Right ventricle myocardium inferior (tissue), 1 donor: ENCODE measurements around the gene KPNA3. TPM values are rescaled to one million over a fixed set of nuclear protein-coding genes. Genes with fewer than 3 reads are reported as not detected.

Experiments
- ATAC-seq: fragments of 200-7000 bp; cut with Tn5 transposase; one replicate; pipeline ENCODE4 v1.9.1; 2020; ENCODE audit warnings: mild to moderate bottlenecking, moderate library complexity
- DNase-seq: peaks from one replicate; pipeline ENCODE4 v3.0.0; 2021; ENCODE audit errors: missing footprints
- intact Hi-C: fragments of 100-400 bp; cut with DNase I; formaldehyde crosslinking; loops from one replicate; pipeline ENCODE4 v1.11.0; 2022
- total RNA-seq: library from RNA; stranded (reverse); fragmentation: NEBNext Ultra II Directional; extraction: Animal tissue kit (Norgen Biotek cat#: 25700); gene quantifications from one replicate; pipeline ENCODE4 v1.2.1, GENCODE V29; 2021
- donor health status: DM: no; HTN: yes; CAD: no; lungs with severe emphysema.

The KPNA3 gene
- total RNA-seq, 1 donor from 2014 or later: 64.7 TPM

DNA sequence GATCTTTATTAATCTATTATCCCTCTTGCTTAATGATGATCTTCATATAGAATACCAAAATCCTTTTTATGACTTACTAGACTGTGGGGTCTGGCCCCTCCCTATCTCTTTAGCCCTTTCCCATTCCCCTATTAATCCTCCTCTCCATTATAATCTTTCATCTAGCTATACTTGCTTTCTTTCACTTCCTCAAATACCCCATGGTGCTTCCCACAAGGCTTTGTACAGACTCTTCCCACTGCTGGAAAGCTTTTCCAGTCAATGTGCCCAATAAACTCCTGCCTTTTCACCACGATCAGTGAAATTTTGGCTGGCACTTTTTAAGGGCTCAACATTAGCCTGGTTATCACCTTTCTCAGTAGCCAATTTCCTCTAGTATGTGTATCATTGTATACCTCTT lies 98.0 kb downstream of the KPNA3 start:
- DNase-seq (no peak), ATAC-seq (no peak)
- intact Hi-C loops: no loop called here

DNA sequence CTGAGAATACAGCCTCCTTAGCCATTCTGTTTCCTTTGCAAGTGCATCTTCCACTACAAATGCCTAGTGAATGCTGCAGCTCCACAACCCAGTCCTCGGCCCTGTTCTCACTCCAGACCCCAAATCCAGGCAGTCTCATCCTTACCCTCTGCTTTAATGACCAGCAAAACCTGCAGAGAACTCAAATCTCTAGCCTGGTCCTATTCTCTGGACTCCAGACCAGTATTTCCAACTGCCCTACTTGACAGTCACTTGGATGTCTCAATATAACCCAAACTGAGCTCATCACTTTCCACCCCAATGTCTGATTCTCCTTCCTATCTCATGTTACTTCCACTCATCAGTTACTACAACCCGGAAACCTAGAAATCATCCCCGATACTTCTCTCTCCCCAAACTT lies 98.6 kb downstream of the KPNA3 start:
- DNase-seq (no peak), ATAC-seq (no peak)
- intact Hi-C loops: no loop called here

DNA sequence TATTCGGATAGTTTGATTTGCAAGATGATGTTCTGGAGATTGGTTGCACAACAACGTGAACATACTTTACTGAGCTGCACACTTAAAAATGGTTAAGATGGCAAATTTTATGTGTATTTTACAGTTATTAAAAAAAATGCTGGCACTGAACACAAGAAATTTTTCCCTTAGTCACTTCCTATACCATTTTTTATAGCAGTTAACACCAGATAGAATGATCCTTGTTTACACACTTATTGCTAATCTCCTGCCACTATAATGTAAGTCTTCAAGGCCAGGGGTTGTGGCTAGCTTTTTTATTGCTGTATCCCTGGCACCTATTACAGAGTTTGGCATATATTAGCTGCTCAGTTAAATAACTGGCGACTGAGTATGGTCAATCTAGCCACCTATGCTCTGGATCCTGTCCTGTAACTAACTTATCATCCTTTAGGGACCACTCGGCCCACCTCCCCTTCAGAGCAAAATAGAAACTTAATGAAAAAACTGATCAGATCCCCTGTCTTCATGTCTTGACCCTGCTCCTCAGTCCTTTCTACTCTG lies 99.2 kb downstream of the KPNA3 start:
- ATAC-seq (no peak), DNase-seq (no peak)
- intact Hi-C loops: no loop called here

DNA sequence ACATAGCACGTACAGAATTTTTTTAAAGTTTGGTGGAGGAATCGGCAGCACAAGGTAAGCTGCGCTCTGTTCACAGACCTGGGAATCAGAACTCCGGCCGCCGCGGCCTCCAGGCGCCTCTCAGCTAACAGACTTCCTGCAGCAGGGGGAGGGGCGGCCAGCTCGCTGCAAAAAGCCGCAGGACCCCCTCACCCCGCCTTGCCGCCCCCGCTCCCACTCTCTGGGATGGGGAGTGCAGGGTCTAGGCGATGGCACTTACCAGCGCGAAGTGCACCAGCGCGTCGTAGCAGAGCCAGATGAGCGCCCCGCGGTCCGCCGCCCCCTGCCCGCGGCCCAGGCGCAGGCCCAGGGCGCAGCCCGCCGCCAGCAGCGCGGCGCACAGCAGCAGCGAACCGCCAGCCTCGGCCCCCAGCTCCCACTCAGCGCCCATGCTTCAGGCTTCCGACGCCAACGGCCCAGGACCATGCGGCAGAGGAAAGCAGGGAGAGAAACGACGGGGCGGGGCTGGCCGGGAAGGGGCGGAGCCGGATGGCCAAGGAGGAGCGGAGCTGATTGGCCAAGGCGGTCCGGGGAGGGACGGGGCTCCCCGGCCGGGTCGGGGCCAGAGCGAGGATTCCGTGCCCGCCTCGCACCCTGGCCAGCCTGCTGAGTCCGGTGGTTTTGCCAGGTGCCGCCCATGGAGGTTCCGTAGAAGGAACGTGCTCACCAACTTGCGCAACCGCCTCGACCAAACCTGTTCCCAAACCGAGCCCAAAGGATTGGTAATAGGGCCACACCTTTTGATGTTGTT lies 101.3 kb downstream of the KPNA3 start, which contains the start of gene EBPL:
Gene EBPL, minus strand, starts transcription at position 492 of the 790 bp plus-strand sequence. Its CDS starts 62 bp downstream, at position 430.
- peak; percentile 96 for DNase-seq
- ATAC-seq: peak; percentile 99
- intact Hi-C loops: loop anchor here (2.0 kb wide), 1 partner anchor 102 kb away; the partner anchor contains the start of gene KPNA3

DNA sequence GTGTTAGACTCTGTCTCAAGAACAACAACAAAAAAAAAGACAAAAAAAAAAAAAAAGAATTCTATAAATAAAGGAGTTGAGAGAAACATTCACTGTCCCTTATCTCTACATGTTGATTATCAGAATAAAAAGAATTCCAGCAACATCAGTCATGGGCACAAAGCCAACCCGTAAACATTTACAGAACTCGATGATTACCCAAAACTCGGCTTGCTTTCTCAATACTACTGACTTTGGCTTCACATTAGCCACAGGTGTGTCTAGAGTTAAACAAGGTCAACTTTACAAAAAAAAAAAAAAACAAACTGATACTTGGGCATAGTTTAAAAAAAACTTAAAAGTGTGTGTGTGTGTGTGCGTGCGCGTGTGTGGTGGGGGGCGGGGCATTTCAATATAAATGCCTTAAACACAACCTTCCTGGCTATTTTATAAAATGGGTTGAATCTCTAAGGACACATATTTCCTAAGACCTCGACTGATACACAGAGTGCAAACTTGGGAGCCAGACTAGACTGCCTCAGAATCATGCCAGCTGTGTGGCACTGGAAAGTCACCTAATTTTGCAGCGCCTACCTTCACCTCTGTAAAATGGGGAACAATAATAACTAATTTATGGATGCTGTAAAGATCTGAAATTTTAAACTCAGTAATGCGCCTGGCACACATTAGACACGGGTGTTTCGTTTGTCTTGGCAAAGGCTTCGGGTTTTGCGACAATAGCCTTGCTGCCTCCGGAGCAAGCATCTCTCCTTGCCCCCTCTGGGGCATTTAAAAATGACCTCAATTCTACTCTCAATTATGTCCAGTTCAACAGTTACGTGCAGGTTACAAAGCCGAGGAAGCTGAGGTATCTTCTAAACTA lies 102.1 kb downstream of the KPNA3 start:
- intact Hi-C loops: loop anchor here (2.0 kb wide), 1 partner anchor 102 kb away; the partner anchor contains the start of gene KPNA3
- ATAC-seq: no peak
- no peak for DNase-seq

DNA sequence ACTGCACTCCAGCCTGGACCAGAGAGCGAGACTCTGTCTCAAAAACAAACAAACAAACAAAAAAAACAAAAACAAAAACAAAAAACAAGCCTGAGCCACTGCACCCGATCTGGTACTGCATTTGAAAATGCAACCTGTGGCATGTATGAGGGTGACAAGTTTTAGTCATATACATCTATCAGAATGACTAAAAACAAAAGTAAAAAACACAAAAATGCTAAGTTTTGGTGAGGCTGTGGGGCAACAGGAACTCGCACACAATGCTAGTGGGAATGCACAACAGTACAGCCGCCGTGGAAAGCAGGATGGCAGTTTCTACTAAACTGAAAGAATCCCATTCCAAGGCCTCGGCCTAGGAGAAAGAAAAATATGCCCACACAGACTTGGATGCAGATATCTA lies 109.0 kb downstream of the KPNA3 start:
- ATAC-seq (no peak), DNase-seq (no peak)
- intact Hi-C loops: no loop called here

DNA sequence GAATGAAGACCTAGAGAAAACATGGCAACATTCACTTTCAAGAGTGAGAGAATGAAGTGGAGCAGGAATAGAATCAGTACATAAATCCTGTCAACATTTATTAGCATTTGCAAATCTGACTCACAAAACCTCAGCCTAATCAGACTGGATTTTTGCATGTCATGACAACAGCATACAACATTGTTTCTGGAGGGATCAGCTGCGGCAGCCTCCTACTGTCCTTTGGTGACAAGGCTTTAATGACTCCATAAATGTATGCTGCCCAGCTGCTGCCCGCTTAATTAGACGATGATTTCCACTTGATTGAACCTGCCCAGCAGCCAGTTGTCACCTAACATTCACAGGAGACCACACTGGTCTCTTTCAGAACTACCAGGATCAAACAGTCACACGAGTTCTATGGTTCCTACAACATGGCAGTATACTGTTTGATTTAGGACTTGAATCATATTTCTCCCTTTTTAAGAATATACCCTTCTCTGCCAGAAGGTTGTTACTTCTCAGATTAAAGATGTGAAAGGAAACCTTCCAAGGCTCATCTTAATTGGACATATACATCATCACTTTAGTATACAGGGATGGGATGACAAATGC lies 110.5 kb downstream of the KPNA3 start:
- no peak for ATAC-seq
- no peak for DNase-seq
- intact Hi-C loops: no loop called here

DNA sequence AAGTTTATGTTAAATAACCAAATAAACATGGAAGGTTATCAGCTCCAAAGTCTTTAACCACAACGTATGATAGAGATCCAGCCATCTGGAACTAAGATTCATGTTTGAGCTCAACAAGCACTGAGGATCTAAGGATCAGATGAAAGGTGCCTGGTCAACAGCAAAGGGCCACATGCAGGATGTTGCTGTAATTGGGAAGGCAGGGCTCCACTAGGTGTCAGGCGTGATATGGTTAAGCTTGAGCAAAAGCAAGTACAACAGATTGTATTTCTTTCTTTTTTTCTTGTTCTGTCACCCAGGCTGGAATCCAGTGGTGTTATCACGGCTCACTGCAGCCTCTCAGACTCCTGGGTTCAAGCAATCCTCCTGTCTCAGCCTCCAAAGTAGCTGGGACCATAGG lies 113.2 kb downstream of the KPNA3 start:
- no peak for DNase-seq
- ATAC-seq: no peak
- intact Hi-C loops: no loop called here

DNA sequence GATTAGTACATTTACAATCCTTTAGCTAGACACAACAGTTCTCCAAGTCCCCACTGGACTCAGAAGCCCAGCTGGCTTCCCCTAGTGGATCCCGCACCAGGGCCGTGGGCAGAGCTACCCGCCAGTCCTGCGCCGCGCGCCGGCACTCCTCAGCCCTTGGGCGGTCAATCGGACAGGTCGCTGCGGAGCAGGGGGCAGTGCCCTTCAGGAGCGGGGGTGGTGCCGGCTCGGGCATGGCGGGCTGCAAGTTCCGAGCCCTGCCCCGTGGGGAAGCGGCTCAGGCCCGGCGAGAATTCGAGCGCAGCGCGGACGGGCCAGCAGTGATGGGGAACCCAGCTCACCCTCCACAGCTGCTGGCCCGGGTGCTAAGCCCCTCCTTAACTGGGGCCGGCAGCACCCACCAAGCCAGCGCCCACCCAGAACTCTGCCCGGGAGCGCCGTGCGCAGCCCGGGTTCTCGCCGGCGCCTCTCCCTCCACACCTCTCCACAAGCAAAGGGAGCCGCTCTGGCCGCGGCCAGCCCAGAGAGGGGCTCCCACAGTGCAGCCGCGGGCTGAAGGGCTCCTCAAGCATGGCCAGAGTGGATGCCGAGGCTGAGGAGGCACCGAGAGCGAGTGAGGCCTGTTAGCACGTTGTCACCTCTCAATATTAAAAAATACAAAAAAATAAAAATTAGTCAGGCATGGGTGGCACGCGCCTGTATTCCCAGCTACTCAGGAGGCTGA lies 114.1 kb downstream of the KPNA3 start:
- intact Hi-C loops: no loop called here

DNA sequence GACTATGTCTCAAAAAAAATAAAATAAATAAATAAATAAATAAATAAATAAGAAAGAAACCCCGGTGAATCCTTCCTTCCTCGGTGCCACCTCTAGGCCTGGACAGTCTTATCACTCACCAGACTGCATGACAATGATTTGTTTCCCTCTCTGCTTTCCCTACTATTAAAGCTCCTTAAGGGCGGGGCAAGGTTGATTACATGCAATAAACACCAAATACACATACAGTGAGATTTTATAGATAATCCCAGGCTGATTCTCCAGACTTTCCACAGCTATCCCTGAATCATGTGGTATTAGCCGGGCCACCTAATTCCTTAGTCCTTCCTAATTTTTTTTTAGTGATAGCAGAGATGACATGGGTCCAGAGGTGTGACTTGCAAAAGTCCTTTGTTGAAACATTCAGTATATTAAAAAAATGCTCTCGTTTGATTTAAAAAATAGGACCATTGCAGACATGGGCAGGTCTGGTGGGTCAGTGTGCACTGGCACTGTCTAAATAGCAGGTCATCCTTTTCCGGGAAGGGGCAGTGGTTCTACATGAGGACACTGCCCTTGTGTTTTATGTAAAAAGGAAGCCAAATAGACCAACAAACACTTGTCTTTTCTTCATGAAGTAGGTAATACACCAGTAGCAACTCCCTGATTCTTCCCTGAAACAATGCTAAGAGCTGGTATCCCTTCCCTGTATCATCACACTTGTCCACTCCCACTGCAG lies 115.7 kb downstream of the KPNA3 start:
- ATAC-seq (no peak), DNase-seq (no peak)
- intact Hi-C loops: no loop called here

More for the DNA sequence above, 114.1 kb downstream of the KPNA3 start:
- no peak for ATAC-seq
- no peak for DNase-seq

DNA sequence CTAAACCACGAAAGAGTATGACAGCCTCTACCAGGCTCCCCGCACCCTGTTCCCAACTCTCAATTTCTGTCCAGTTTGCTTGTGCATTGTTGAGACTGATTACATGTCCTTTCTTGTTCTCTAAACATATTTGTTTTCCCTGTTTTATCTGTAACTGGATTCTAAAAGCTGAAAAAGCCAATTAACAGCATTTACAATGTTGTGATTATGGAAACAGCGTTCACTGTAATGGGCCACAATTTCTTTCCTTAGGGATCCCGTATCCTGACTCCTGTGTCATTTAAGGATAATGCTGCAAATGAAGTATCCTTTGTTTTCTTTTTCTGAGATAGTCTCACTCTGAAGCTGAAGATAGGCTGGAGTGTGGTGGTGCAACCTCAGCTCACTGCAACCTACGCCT lies 121.7 kb downstream of the KPNA3 start:
- DNase-seq (no peak), ATAC-seq (no peak)
- intact Hi-C loops: no loop called here

DNA sequence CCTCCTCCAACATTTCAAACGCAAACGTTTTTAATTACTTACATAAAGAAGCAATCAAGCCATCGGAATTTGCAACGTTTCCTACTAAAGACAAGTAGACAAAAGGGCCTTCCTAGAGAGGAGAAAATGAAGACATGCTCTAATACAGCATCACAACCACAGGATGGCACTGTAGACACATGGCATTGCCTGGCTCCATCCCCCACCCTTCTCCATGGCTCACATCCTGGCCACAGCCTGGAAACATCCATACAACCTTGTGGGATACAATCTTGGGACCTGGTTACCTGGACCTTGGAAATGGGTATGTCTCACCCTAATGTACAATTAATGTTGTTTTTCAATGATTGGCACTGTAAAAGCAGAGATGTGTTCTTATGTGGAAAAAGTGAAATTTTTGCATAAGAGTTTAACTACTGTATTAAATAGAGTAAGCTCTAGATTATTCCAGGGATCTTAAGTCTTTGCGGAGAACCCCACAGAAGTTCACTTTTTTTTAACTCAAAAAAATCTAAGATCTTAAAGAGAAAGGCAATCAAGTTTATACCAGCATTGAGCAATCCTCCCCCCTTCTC lies 122.7 kb downstream of the KPNA3 start:
- ATAC-seq (peak; percentile 80), DNase-seq (no peak)
- intact Hi-C loops: loop anchor here (1.0 kb wide), 1 partner anchor 178 kb away; no protein-coding TSS in a partner anchor

DNA sequence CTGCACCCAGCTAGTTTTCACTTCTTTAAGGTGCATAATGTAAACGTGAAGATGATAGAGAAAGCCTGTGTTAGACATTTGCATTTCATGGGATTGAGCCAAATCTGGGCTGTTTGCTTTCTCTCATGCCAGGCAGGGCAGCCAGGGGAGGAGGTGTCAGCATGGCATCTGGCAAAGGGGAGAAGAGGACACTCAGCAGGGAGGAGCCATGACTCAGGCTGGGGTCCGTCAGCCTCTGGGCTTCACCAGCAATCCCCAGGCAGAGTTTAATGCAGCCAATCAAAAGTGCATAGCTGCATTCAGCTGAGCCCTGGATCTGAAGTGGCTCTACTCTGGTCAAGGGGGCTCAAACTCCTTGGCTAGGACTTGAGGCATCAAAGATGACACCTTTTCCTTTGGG lies 124.7 kb downstream of the KPNA3 start:
- intact Hi-C loops: no loop called here
- no peak for DNase-seq

DNA sequence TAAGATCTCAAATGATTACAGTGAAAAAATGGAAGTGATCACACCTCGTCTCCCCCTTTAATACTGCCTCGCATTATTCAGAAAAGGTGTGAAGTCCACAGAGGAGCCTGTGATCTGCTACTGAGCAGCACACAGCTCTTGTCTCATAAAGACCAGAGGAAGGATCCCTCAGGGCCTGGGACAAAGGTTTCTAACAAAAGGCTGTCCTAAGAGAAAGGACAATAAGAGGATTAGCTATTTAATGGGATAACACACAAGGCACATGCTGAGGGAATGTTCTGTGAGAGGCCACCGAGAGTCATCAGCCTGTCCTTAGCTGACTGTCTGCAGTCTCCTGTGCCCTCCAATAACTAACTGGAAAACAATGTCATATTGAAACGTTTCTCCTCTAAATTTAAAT lies 127.9 kb downstream of the KPNA3 start:
- ATAC-seq (no peak), DNase-seq (no peak)
- intact Hi-C loops: no loop called here

More for the DNA sequence above, 124.7 kb downstream of the KPNA3 start:
- ATAC-seq: no peak

DNA sequence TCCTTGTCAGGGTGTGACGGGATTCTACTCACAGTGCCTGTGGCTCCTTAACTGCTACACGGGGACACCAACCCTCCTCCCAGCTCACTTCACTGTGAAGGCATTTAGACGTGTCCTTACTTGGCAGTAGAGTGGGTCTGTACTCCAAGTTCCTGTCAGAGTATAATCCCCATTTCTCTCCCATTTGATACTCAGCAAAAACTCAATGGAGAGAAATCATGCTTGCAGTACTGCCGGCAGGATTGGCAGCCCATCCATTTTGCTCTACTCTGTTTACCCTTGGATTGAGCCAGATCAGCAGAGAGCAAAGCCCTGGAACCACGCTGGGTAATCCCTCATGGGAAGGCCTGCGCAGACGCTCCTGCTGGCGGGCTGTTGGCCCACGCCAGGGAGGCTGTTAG lies 135.2 kb downstream of the KPNA3 start:
- ATAC-seq: no peak
- DNase-seq: no peak

DNA sequence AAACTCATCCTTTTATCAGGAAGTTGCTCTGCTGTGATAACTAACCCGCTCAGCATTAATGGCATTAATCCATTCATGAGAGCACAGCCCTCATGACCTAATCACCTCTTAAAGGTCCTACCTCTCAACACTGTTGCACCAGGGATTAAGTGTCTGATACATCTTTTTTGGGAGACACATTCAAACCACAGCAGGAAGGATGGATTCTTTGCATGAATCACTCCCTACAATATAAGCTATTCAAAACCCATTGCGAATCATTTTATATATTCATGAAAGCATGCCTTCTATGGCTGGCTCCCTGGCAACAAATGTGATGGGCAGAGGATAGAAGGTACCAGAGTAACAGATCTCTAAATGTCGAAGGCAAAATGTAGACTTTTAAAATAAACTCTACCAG lies 136.6 kb downstream of the KPNA3 start:
- intact Hi-C loops: no loop called here
- no peak for DNase-seq
- no peak for ATAC-seq

More for the DNA sequence above, 135.2 kb downstream of the KPNA3 start:
- intact Hi-C loops: no loop called here

DNA sequence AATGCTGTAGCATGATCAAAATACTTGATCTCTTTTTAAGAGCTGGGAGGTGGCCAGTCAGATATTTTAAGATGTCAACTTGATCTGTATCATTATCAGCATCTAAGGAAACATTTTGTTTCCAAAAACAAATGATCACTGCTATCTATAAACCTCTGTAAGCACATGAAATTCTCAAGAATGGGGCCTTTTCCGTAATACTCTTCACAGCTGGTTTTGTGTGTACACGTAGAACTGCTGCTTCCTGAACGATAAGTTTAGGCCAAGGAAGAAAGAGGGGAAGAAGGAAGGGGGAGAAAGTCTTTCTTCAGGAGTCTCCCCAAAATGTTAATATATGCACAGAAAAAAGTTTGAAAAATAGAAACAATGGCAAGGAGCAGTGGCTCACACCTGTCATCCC lies 138.5 kb downstream of the KPNA3 start:
- no peak for ATAC-seq
- DNase-seq: no peak
- intact Hi-C loops: loop anchor here (5.0 kb wide), 1 partner anchor 193 kb away; no protein-coding TSS in a partner anchor
